GM18519 (cell line): ENCODE data around the gene TNFRSF17.

Experiments
- ATAC-seq: cut with Tn5 transposase; IDR thresholded peaks from one replicate; pipeline ENCODE4 v1.9.1; 2021; ENCODE audit warnings: mild to moderate bottlenecking, moderate library complexity; ENCODE audit not compliant: unreplicated experiment, low FRiP score

TNFRSF17 gene

DNA sequence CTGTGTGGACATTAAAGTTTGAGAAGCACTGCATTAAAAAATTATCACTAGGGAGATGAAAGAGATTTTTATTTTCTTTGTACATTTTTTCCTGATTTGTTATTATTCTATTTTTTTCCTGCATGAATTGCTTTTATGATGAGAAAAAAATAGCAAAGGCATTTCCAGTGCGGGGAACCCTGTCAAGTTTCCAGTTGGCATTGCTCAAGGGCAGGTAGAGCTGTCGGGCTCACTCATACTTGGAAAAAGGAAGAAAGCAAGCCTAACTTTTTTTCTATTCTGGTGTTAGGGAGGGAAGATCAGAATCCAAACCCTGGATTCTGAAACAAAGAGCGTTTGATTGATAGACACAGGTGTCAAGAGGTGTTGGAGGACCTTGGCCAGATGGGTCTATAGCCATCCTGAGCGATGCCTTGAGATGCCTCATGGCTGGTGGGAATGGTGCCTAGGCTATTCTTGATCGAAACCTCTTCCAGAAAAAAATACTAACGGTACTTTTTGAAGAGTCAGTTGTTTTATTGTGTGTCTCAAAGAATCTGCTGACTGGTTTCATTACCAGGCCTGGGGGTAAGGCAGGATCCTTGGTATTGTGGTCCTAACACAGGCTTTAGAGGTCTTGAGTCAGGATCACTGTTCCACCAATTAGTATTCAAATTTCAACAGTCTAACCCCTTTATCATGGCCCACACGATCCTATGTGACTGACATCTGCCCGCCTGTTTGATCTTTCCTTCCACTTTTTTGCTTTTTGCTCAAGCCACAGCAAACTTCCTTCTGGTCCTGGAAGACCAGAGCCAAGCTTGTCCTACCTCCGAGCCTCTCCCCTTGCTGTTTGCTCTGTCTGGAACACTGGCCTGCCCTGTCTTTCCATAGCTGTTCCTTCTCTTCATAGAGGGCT, 31.7 kb downstream of the TNFRSF17 start:
- no peak for ATAC-seq

DNA sequence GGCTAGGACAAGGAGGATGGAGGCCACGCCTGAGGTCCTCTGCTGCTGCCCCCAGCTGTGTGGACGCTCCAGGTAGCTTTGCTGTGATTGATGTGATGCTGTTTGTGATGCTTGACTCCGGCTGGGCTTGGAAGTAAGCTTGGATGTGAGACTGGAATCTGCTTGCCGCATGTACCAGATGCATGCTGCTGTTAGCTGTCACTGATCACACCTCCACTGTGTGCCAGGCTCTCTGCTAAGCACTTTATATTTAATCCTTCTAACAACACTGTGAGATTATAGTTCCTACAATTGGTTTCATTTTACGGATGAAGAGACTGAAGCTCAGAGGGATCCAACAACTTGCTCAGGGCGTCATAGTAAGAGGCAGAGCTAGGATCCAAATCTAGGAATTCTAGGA, 35.0 kb downstream of the TNFRSF17 start:
- no peak for ATAC-seq

DNA sequence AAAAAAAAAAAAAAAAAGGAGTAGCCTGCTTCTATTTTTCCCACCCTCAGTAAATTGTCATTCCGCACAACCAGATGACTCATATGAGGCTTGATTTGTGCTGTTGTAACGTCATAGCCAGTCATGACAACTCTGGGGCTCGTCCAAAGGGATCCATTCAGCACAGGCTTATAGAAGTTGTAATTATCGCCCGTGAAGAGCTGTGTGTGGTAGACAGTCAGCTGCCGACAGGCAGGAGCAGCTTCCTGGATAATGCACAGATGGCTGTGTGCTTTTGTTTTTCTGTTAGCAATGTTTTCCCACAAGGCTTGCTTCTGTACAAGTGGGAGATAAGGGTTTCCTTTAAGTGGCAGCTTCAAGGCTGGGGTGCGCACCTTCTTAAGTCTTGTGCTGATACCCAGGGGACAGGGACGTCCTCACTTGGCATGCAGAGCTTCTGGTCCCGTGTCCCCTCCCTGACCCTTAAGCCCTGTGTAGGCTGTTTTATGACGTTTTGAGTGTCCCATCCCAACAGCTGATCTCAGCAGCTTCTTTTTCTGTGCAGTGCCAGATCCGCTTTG, 37.5 kb downstream of the TNFRSF17 start:
- ATAC-seq = no peak

DNA sequence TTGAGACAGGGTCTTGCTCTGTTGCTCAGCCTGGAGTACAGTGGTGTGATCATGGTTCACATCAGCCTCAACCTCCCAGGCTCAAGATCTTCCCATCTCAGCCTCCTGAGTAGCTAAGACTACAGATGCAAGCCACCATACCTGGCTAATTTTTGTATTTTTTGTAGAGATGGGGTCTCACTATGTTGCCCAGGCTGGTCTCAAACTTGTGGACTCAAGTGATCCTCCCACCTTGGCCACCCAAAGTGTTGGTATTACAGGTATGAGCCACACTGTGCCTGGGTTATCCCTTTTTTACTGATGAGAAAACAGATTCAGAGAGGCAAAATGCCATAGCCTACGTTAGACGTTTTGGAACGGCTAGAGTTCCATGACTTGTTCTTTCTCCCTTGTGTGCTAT, 41.6 kb downstream of the TNFRSF17 start:
- no peak for ATAC-seq

DNA sequence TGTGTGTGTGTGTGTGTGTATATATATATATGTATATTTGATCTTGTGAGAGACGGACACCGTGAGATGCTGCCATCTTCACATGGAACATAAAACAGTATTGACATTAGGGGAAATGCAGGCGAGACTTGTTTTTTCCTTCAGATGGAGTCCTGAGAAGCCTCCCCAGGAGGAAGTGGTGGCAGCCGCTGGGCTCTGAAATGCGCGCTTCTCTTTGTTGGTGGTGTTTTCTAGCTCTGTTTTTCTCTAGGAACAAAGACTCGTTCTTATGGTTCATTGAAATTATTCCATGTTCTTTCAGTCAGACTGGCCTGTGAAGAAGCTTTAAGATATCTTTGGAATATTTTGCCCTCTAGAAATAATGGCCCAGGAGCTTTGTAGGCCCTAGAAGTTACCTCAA, 44.5 kb downstream of the TNFRSF17 start:
- no peak for ATAC-seq

DNA sequence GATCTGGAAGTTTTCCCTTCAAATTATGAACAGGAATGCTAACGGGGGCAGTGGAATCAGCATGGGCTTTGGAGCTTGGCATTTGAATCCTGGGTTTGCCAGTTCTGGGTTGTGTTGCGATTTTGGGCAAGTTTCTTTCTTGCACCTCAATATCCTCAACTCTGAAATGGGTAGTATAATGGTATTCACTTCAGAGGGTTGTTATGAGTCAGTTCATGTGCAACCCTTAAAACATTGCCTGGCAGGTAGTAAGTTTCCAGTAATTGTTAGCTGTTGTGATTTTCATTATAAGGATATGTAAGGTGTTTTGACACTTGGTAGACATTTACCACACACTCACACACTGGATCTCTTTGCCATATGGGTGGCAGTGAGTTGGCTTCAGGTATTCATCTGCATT, 44.9 kb downstream of the TNFRSF17 start:
- no peak for ATAC-seq

DNA sequence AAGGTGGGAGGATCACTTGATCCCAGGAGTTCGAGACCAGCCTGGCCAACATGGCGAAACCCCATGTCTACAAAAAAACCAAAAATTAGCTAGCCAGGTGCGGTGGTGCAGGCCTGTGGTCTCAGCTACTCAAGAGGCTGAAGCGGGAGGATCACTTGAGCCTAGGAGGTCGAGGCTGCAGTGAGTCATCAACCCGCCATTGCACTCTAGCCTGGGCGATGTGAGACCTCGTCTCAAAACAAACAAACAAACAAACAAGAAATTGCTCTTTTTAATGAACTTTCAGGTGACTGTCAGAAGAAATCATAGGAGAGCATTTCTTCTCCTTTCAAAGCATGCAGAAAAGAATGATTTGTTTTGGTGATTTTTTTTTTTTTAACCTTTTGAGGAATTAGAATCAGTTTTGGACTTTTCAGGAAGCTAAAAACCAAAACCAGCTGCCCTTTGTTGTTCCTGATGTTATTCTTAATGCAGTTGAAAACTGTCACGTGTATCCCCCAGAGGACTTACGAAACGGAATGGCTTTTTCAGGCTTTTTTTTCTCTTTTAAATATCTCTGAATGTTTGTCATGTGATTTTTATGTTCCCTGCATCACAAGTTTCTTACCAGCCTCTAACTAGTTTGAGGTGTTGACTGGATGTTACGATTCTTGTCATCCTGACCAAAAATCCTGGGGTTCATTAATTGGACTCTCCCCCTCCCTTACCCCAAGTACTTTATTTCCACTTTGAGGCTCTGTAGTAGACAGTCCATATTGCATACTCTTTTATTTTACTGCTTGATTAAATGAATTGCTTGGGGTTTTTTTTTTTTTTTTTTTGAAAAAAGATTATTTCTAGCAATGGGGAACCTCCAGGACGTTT, 45.6 kb downstream of the TNFRSF17 start:
- ATAC-seq = no peak

DNA sequence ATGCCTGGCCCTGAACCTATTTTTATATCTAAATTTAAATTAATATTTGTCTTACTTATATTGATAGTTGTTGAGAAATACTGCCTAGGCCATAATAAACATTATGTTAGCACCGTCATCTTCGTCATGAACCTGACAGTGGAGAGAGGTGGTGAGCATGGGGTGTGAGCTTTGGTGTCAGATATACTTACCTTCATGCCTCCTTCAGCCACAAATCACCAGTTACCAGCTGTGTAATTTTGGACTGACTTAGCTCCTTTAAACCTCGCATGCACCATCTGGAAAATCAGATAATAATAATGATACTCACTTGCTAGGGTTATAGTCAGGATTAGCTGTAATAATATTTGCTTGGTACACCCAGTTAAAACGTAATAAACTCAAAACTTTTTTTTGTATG, 46.6 kb downstream of the TNFRSF17 start:
- no peak for ATAC-seq

DNA sequence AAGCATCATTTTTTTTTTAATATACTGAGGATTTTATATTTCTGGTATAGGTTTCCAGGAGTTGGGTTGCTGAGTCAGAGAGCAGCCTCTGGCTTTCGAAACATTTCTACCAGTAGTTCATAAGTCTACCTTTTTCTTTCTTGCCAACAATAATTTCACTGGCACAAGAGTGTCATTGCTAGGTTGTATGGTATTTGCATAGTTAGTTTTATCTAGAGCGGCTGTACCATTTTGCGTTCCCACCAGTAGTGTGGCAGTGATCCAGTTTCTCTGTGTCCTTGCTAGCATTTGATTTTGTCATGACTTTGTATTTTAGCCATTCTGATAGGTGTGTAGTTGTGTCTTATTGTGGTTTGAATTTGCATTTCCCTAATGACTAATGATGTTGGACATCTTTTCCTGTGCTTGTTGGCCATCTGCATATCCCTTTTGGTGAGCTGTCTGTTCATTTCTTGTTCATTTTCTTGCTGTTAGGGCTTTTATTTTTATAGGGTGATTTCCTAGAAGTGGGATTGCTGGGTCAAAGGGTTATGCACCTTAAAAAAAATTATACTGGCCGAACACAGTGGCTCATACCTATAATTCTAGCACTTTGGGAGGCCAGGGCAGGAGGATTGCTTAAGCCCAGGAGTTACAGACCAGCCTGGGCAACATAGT, 51.4 kb downstream of the TNFRSF17 start:
- ATAC-seq = no peak

DNA sequence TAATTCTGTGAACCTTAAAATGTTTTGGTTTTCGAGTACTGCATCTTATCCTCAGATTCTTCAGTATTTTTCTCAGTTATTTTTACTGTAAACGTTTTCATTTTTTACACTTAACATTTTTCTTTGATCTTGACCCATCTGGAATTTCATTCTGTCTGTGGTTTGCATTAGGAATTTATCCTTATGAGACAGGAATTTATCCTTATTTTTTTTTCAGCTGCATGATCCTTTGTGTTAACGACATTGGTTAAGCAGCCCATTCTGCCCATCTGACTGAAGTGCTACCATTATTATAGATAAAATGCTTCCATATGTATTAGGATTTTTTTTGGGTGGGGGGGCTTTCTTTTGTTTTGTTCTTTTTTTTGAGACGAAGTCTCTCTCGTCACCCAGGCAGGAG, 52.5 kb downstream of the TNFRSF17 start:
- ATAC-seq = no peak
